ENCODE data around the gene EXD3.

Gene EXD3

GRCh38 chr9:137449931-137450538 is 27.1 kb upstream of the EXD3 start:
- Histone ChIP-seq H3K9me3 (ENCODE audit: control insufficient read depth, insufficient read depth, low read length) (no peaks in the 10 kb centered on the region), H3K27me3 (ENCODE audit: control insufficient read depth, insufficient read depth, low read length) (no peaks in the 10 kb centered on the region), H3K4me1 (ENCODE audit: control insufficient read depth, insufficient read depth, low read length) (no peaks in the 10 kb centered on the region), H3K9ac (ENCODE audit: low read depth, low read length) (no peak overlapping the region), H3K36me3 (ENCODE audit: control insufficient read depth, insufficient read depth, low read length) (peaks cover 16% of the 10 kb centered on the region), H3K4me3 (ENCODE audit: low read depth, low read length) (no peak overlapping the region)

- Histone ChIP-seq H3K4me3 (ENCODE audit: low read depth, low read length) (no peak overlapping the region), H3K4me1 (ENCODE audit: control insufficient read depth, insufficient read depth, low read length) (no peaks in the 10 kb centered on the region), H3K9me3 (ENCODE audit: control insufficient read depth, insufficient read depth, low read length) (no peaks in the 10 kb centered on the region), H3K36me3 (ENCODE audit: control insufficient read depth, insufficient read depth, low read length) (peaks cover 16% of the 10 kb centered on the region), H3K27me3 (ENCODE audit: control insufficient read depth, insufficient read depth, low read length) (no peaks in the 10 kb centered on the region), H3K9ac (ENCODE audit: low read depth, low read length) (no peak overlapping the region)
These were observed 26.3 kb upstream of the EXD3 start for GRCh38 chr9:137449081-137449844.

GRCh38 chr9:137448602-137448962 is 25.6 kb upstream of the EXD3 start:
- no peak overlapping the region for H3K9ac ChIP-seq (ENCODE audit: low read depth, low read length)
- H3K9me3 ChIP-seq (ENCODE audit: control insufficient read depth, insufficient read depth, low read length) = no peaks in the 10 kb centered on the region
- H3K4me1 ChIP-seq (ENCODE audit: control insufficient read depth, insufficient read depth, low read length) = no peaks in the 10 kb centered on the region
- peaks cover 16% of the 10 kb centered on the region for H3K36me3 ChIP-seq (ENCODE audit: control insufficient read depth, insufficient read depth, low read length)
- no peak overlapping the region for H3K4me3 ChIP-seq (ENCODE audit: low read depth, low read length)
- no peaks in the 10 kb centered on the region for H3K27me3 ChIP-seq (ENCODE audit: control insufficient read depth, insufficient read depth, low read length)

GRCh38 chr9:137447722-137448601 is 25.0 kb upstream of the EXD3 start:
- no peak overlapping the region for H3K4me3 ChIP-seq (ENCODE audit: low read depth, low read length)
- peaks cover 15% of the 10 kb centered on the region for H3K36me3 ChIP-seq (ENCODE audit: control insufficient read depth, insufficient read depth, low read length)
- H3K9ac ChIP-seq (ENCODE audit: low read depth, low read length) = no peak overlapping the region
- H3K27me3 ChIP-seq (ENCODE audit: control insufficient read depth, insufficient read depth, low read length) = no peaks in the 10 kb centered on the region
- no peaks in the 10 kb centered on the region for H3K9me3 ChIP-seq (ENCODE audit: control insufficient read depth, insufficient read depth, low read length)
- no peaks in the 10 kb centered on the region for H3K4me1 ChIP-seq (ENCODE audit: control insufficient read depth, insufficient read depth, low read length)

GRCh38 chr9:137446851-137447471 is 24.0 kb upstream of the EXD3 start:
- no peak overlapping the region for H3K4me3 ChIP-seq (ENCODE audit: low read depth, low read length)
- no peaks in the 10 kb centered on the region for H3K27me3 ChIP-seq (ENCODE audit: control insufficient read depth, insufficient read depth, low read length)
- no peaks in the 10 kb centered on the region for H3K9me3 ChIP-seq (ENCODE audit: control insufficient read depth, insufficient read depth, low read length)
- H3K9ac ChIP-seq (ENCODE audit: low read depth, low read length) = no peak overlapping the region
- H3K4me1 ChIP-seq (ENCODE audit: control insufficient read depth, insufficient read depth, low read length) = peaks cover 3% of the 10 kb centered on the region
- H3K36me3 ChIP-seq (ENCODE audit: control insufficient read depth, insufficient read depth, low read length) = peaks cover 9% of the 10 kb centered on the region

GRCh38 chr9:137445930-137446431 is 23.0 kb upstream of the EXD3 start:
- H3K27me3 ChIP-seq (ENCODE audit: control insufficient read depth, insufficient read depth, low read length) = no peaks in the 10 kb centered on the region
- no peak overlapping the region for H3K4me3 ChIP-seq (ENCODE audit: low read depth, low read length)
- peaks cover 3% of the 10 kb centered on the region for H3K4me1 ChIP-seq (ENCODE audit: control insufficient read depth, insufficient read depth, low read length)
- H3K9me3 ChIP-seq (ENCODE audit: control insufficient read depth, insufficient read depth, low read length) = no peaks in the 10 kb centered on the region
- no peak overlapping the region for H3K9ac ChIP-seq (ENCODE audit: low read depth, low read length)
- peaks cover 9% of the 10 kb centered on the region for H3K36me3 ChIP-seq (ENCODE audit: control insufficient read depth, insufficient read depth, low read length)

GRCh38 chr9:137445275-137445807 is 22.4 kb upstream of the EXD3 start:
- H3K36me3 ChIP-seq (ENCODE audit: control insufficient read depth, insufficient read depth, low read length) = peaks cover 9% of the 10 kb centered on the region
- peaks cover 3% of the 10 kb centered on the region for H3K4me1 ChIP-seq (ENCODE audit: control insufficient read depth, insufficient read depth, low read length)
- no peaks in the 10 kb centered on the region for H3K27me3 ChIP-seq (ENCODE audit: control insufficient read depth, insufficient read depth, low read length)
- no peak overlapping the region for H3K9ac ChIP-seq (ENCODE audit: low read depth, low read length)
- no peak overlapping the region for H3K4me3 ChIP-seq (ENCODE audit: low read depth, low read length)
- H3K9me3 ChIP-seq (ENCODE audit: control insufficient read depth, insufficient read depth, low read length) = no peaks in the 10 kb centered on the region

GRCh38 chr9:137444106-137444790 is 21.3 kb upstream of the EXD3 start:
- Histone ChIP-seq H3K9me3 (ENCODE audit: control insufficient read depth, insufficient read depth, low read length) (no peaks in the 10 kb centered on the region), H3K4me1 (ENCODE audit: control insufficient read depth, insufficient read depth, low read length) (peaks cover 3% of the 10 kb centered on the region), H3K27me3 (ENCODE audit: control insufficient read depth, insufficient read depth, low read length) (no peaks in the 10 kb centered on the region), H3K9ac (ENCODE audit: low read depth, low read length) (no peak overlapping the region), H3K4me3 (ENCODE audit: low read depth, low read length) (no peak overlapping the region), H3K36me3 (ENCODE audit: control insufficient read depth, insufficient read depth, low read length) (peaks cover 7% of the 10 kb centered on the region)

- Histone ChIP-seq H3K27me3 (ENCODE audit: control insufficient read depth, insufficient read depth, low read length) (no peaks in the 10 kb centered on the region), H3K36me3 (ENCODE audit: control insufficient read depth, insufficient read depth, low read length) (no peaks in the 10 kb centered on the region), H3K9ac (ENCODE audit: low read depth, low read length) (no peak overlapping the region), H3K4me3 (ENCODE audit: low read depth, low read length) (peak overlapping the region; percentile 28), H3K9me3 (ENCODE audit: control insufficient read depth, insufficient read depth, low read length) (no peaks in the 10 kb centered on the region), H3K4me1 (ENCODE audit: control insufficient read depth, insufficient read depth, low read length) (peaks cover 3% of the 10 kb centered on the region)
These were observed 19.0 kb upstream of the EXD3 start for GRCh38 chr9:137441935-137442321.

GRCh38 chr9:137441289-137441934 is 18.4 kb upstream of the EXD3 start, which contains the start of gene ENTPD8:
ENTPD8 (minus strand) TSS chr9:137441357; CDS start chr9:137438285, 3,072 bp downstream.
- H3K36me3 ChIP-seq (ENCODE audit: control insufficient read depth, insufficient read depth, low read length) = no peaks in the 10 kb centered on the region
- H3K4me1 ChIP-seq (ENCODE audit: control insufficient read depth, insufficient read depth, low read length) = peaks cover 3% of the 10 kb centered on the region
- H3K9ac ChIP-seq (ENCODE audit: low read depth, low read length) = no peak within 1 kb of the TSS
- no peaks in the 10 kb centered on the region for H3K27me3 ChIP-seq (ENCODE audit: control insufficient read depth, insufficient read depth, low read length)
- no peaks in the 10 kb centered on the region for H3K9me3 ChIP-seq (ENCODE audit: control insufficient read depth, insufficient read depth, low read length)
- H3K4me3 ChIP-seq (ENCODE audit: low read depth, low read length) = peak within 1 kb of the TSS; percentile 32

All from iPS-15b (cell line).